Glomerular visceral epithelial cell (primary cell): ENCODE results near the gene KCNMA1.

ENCODE experiments used
- DNase-seq: peaks from one replicate; pipeline ENCODE4 v3.0.0-alpha.2; 2016; ENCODE audit errors: extremely low spot score

The KCNMA1 gene

GRCh38 chr10:76946270-76946669 is 691.3 kb downstream of the KCNMA1 start:
- no peak for DNase-seq

GRCh38 chr10:76945166-76945565 is 692.4 kb downstream of the KCNMA1 start:
- DNase-seq, result no peak

DNA sequence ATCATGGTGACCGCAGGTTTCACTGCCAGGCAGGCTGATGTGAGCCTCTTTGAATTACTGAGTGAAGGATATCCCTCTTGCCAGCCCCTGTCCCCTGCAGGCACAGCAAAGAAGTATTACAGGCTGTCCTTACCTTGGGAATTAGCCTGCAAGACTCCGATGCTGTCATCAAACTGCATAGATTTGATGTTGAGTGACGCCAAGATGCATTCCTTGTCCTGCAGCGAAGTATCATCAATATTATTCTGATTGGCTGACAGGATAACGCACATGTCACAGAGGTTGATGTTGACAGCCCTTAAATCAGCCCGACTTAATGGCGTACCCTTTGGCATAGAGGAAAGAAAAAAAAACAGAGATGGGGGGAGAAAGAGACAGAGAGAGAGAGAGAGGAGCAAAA is 693.0 kb downstream of the KCNMA1 start:
- DNase-seq, result no peak

- no peak for DNase-seq
Measured at GRCh38 chr10:76942628-76943416, 694.8 kb downstream of the KCNMA1 start.

- DNase-seq, result no peak
Measured at GRCh38 chr10:76939933-76940468, 697.6 kb downstream of the KCNMA1 start.

DNA sequence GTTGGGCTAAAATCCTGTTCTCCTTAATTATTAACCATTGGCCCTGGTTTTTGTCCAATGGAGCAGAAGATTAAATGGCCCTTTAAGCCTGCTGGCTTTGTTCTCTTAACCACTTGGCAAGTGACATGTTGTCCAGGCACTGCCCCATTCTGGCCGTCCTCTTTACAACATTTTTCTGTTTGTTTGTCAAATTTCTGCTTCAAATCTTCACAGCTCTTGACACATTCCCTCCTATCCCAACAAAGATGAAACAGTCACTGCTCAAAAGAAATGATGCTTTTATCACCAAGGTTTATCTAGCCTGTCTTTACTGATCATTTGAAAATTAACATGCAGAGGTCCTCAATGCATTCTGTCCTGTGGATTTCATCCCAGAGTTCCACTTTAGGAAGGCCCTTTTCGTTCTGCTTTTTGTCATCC is 700.4 kb downstream of the KCNMA1 start:
- no peak for DNase-seq

- no peak for DNase-seq
Measured at GRCh38 chr10:76935941-76936613, 701.5 kb downstream of the KCNMA1 start.

DNA sequence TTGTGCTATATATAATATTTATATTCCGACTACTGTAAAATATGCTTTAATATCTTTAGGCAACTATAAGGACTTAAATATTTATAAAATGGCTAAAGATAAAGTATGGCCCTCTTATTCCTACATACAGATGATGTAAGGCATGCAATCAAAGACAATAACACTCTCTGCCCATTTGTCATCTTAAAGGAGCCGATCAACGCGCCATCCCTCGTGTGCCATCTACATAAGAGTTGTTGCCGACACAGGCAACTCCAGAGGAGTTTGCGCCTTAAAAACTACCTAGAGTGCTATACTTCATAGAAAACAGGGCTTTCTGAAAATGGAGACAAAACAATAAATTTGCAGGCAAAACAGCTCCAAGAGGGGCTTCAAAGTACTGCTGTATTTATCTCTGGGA is 709.0 kb downstream of the KCNMA1 start:
- no peak for DNase-seq

- DNase-seq, result no peak
Measured at GRCh38 chr10:76925636-76926405, 711.8 kb downstream of the KCNMA1 start.

DNA sequence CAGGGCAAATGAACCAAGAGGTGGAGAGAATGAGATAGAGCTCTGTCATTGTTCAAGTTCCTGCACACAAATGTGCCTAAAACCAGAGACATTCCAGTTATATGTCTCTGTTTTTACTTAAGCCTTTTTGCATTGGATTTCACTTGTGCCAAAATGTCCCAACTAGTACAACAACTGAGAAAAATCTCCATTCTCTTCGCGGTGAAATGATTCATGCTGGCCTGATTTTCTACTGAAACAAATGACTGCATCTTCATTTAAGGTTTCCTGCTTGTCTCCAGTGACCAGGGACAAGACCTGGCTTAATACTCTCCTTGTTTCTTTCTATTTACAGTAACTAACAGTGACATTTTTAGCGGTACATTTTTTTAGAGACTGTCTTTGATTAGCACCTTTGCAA is 714.9 kb downstream of the KCNMA1 start:
- DNase-seq, result no peak

DNA sequence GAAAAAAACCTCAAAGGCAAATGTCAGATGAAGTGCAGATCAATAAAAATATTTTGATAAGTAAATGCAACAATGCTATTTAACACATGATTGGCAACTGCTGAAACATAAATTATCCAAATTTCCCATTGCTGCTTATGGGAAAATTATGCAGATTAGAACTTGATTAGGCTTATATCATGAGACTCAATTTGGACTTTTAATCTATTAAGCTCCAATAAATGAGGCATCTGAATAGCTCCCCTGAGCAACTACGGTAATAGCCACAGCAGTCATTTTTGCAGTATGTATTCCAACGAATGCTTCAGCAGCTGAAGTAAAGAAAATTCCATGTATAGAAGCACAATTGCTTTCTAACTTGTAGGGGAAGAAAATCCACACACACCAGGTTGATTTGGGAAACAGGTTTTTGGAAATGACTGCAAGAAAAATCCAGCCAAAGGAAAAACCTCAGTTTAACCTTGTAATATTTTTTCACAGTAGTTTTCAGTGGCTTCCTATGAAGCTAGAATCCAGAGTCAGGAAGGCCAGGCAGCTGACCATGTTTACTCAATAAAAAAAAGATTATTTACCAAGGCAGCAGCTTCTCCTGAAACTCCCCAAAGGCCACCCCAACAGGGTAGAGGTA is 716.1 kb downstream of the KCNMA1 start:
- no peak for DNase-seq

DNA sequence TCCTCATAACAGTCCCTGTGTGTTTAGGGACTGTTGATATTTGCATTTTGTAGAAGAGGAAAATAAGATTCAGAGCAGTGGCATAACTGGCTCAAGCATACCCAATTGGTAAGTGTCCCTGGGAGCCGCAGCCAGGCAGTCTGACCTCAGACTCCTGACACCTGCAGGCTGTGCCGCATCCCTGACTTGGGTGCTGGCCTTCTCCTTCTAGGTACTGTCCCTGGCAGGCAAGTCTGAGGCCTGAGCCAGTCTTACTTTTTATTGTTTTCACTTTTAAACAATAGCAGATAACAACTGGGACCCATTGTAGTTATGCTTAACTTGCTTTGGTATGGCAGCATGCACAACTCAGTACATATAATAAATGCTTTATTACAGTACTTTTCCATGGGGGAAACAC is 717.0 kb downstream of the KCNMA1 start:
- DNase-seq, result no peak

GRCh38 chr10:76918106-76918505 is 719.5 kb downstream of the KCNMA1 start:
- no peak for DNase-seq

- no peak for DNase-seq
Measured at GRCh38 chr10:76917071-76917470, 720.5 kb downstream of the KCNMA1 start.

- no peak for DNase-seq
Measured at GRCh38 chr10:76916536-76916935, 721.1 kb downstream of the KCNMA1 start.

GRCh38 chr10:76915316-76915715 is 722.3 kb downstream of the KCNMA1 start:
- no peak for DNase-seq

DNA sequence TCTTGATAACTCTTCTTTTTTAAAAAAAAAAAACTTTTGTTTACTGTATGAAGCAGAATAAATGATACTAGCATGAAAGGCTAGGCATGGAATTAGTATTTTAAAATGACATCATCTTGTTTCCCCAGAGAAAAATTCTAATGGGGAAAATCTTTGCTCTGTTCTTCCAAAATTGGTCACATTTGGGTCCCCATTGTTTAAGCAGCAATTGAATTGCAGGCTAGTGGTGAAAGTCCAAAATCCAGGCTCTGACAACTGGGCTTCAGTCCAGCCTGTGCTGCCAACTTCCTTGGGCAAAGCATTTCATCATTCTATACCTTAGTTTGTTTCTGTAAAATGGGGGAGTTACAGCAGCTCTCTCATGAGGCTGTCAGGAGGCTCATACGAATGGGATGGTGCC is 726.4 kb downstream of the KCNMA1 start:
- no peak for DNase-seq

GRCh38 chr10:76910184-76910962 is 727.2 kb downstream of the KCNMA1 start:
- DNase-seq, result no peak

DNA sequence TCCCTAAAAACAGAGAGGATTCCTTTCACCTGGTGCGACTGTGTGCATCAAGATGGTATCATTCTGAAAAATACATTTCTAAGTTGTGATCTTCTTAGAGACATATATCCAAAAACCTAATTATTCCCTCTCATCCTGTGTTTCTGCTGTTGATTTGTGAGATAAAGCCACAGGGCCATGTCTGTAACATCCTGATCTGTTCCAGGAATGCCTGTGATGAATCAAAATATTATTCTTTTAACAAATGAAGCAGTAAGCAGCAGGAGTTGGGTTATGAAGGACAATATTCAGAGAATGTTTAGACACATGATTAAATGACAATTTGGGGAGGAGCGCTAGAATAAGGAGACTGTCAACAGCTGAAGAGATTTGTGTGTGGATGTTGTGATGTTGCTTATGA is 731.4 kb downstream of the KCNMA1 start:
- DNase-seq, result no peak

- DNase-seq, result no peak
Measured at GRCh38 chr10:76905251-76905650, 732.4 kb downstream of the KCNMA1 start.

- no peak for DNase-seq
Measured at GRCh38 chr10:76903387-76903945, 734.1 kb downstream of the KCNMA1 start.
